H1 (cell line): ENCODE results near the gene TSN. TPM values are rescaled to one million over a fixed set of nuclear protein-coding genes. Genes with fewer than 3 reads are reported as not detected.

Experiments
- BCL11A ChIP-seq, 2 experiments: IDR thresholded peaks; one replicate each; pipeline ENCODE4 v1.6.1; 2011; ENCODE audit warnings: low read depth in 2 of 2, low read length in 2 of 2, mild to moderate bottlenecking in 2 of 2
- BRCA1 ChIP-seq: IDR thresholded peaks from 2 replicates; pipeline ENCODE4 v1.6.1; 2012; ENCODE audit warnings: low read depth, low read length, improper control_type of control experiment
- CBX8 ChIP-seq: fragments of 300-800, 300-1000 bp; sonication (generic); IDR thresholded peaks from 2 replicates; pipeline ENCODE4 v1.7.1; 2016; ENCODE audit warnings: low read depth, low read length, borderline replicate concordance
- CHD7 ChIP-seq: fragments of 300-600 bp; sonication (generic); IDR thresholded peaks from 2 replicates; pipeline ENCODE4 v1.7.1; 2012; ENCODE audit warnings: low read length, moderate library complexity, mild to moderate bottlenecking, inconsistent platforms; ENCODE audit not compliant: insufficient replicate concordance
- CTCF ChIP-seq, 3 experiments: IDR thresholded peaks; 1 replicate in 2 of 3; 2 replicates in 1 of 3; pipeline versions ENCODE4 v1.5.1 to v1.6.1; 2011; ENCODE audit warnings: low read length in 3 of 3, mild to moderate bottlenecking in 3 of 3, inconsistent platforms in 2 of 3, low read depth in 1 of 3, moderate library complexity in 1 of 3; ENCODE audit not compliant: insufficient read depth in 1 of 3; ENCODE audit errors: control extremely low read depth in 1 of 3
- FOSL1 ChIP-seq: IDR thresholded peaks from 2 replicates; pipeline ENCODE4 v1.6.1; 2011; ENCODE audit warnings: mild to moderate bottlenecking, low read depth, low read length, moderate library complexity; ENCODE audit not compliant: insufficient read depth
- RBBP5 ChIP-seq: IDR thresholded peaks from 2 replicates; pipeline ENCODE4 v1.7.1; 2012; ENCODE audit warnings: low read depth, mild to moderate bottlenecking, inconsistent platforms, low read length, moderate library complexity, borderline replicate concordance
- SIRT6 ChIP-seq: IDR thresholded peaks from one replicate; pipeline ENCODE4 v1.7.1; 2012; ENCODE audit warnings: low read length, inconsistent platforms
- TEAD4 ChIP-seq: IDR thresholded peaks from 2 replicates; pipeline ENCODE4 v1.6.1; 2012; ENCODE audit warnings: low read depth, low read length, inconsistent platforms, mixed read lengths
- polyA plus RNA-seq, 7 experiments: library from polyadenylated mRNA; depleted of rRNA in 3 of 7; stranded (reverse) in 5 of 7; unstranded in 2 of 7; fragments of >200 nt in 5 of 7; fragments of 200-250 nt in 2 of 7; gene quantifications; 1 replicate in 5 of 7; 2 replicates in 1 of 7; 4 replicates in 1 of 7; pipeline versions ENCODE4 v1.2.1 to v1.2.3, GENCODE V29; 2011 to 2013; ENCODE audit warnings: missing spikeins in 2 of 7, mixed read lengths in 2 of 7
- total RNA-seq: library from RNA; stranded (reverse); fragmentation: NEBNext Ultra II Directional; extraction: Animal tissue kit (Norgen Biotek cat#: 25700); gene quantifications from 2 replicates; pipeline ENCODE4 v1.2.1, GENCODE V29; 2021

Gene TSN
- total and polyA plus RNA-seq, 2 of the 8 experiments (the other 6 are each of a cell fraction or from before 2014, with no cell fraction given): 44.4 to 96.1 TPM

GRCh38 chr2:121731366-121731765 lies 24.1 kb upstream of the TSN start (continued):
- no peak for TF ChIP-seq CHD7
- TF ChIP-seq RBBP5: no peak
- no peak for TF ChIP-seq BRCA1
- no peak for TF ChIP-seq CBX8
- no peak for TF ChIP-seq FOSL1
- no peak for TF ChIP-seq SIRT6
- TF ChIP-seq BCL11A (IDR thresholded peaks at IDR 0.05; ENCODE audit: low read depth in 2 of 2, low read length in 2 of 2): no peak
- no peak for TF ChIP-seq CTCF (IDR thresholded peaks at IDR 0.05; ENCODE audit: control extremely low read depth in 1 of 3, insufficient read depth in 1 of 3, low read depth in 1 of 3, low read length in 3 of 3)
- TF ChIP-seq TEAD4: no peak
